HepG2 (cell line): ENCODE data around the gene SLC9A9. TPM values are rescaled to one million over a fixed set of nuclear protein-coding genes. Genes with fewer than 3 reads are reported as not detected.

ENCODE experiments used
- ATAC-seq: fragments of 200-7000 bp; cut with Tn5 transposase; 3 replicates; pipeline ENCODE4 v1.9.1; 2020; ENCODE audit warnings: mild to moderate bottlenecking, moderate library complexity
- BruUV-seq: library from RNA; stranded (reverse); fragments of 400-500 nt; replicated peaks from 2 replicates; lab custom pipeline; 2021; lab: Mats Ljungman, UMichigan
- CTCF ChIA-PET: fragments of 300-600 bp; formaldehyde crosslinking; extraction: SDS; loops from one replicate; lab custom pipeline; 2021; ENCODE audit warnings: low total read pairs, inconsistent platforms, low intra/inter-chr PET ratio; lab: Yijun Ruan, JAX
- POLR2A ChIA-PET: fragments of 350-600 bp; sonication (Branson Sonifier 250); formaldehyde crosslinking; loops from one replicate; lab custom pipeline; 2020; ENCODE audit warnings: antibody characterized with exemption, inconsistent platforms; lab: Yijun Ruan, JAX
- DNase-seq: peaks from one replicate; pipeline ENCODE4 v3.0.0-alpha.2; 2015; ENCODE audit warnings: low spot score
- FAIRE-seq: peaks from 3 replicates; lab custom pipeline; 2011; peaks lifted over from hg19 to GRCh38; lab: Jason Lieb, UNC
- H2AFZ ChIP-seq: one replicate; pipeline ENCODE4 v1.6.1; 2011; ENCODE audit warnings: low read length, inconsistent platforms
- H3K27ac ChIP-seq: fragments of 300-600 bp; 3 replicates; pipeline ENCODE4 v1.8.0; 2011; ENCODE audit warnings: mixed run types, mild to moderate bottlenecking, mixed read lengths, low read length, inconsistent platforms; ENCODE audit not compliant: insufficient read depth; ENCODE audit errors: extremely low read length
- H3K27me3 ChIP-seq, 2 experiments: fragments of 200-600 bp in 1 of 2; 2 replicates in 1 of 2; 3 replicates in 1 of 2; pipeline versions ENCODE4 v1.6.0 to v1.8.0; 2011; ENCODE audit warnings: low read length in 2 of 2, mild to moderate bottlenecking in 2 of 2, moderate library complexity in 2 of 2, inconsistent platforms in 1 of 2; ENCODE audit not compliant: insufficient read depth in 2 of 2, control insufficient read depth in 1 of 2
- H3K36me3 ChIP-seq, 2 experiments: fragments of 200-600 bp in 1 of 2; replicated peaks in 1 of 2; 2 replicates in 1 of 2; 3 replicates in 1 of 2; pipeline versions ENCODE4 v1.5.1 to v1.8.0; 2011; ENCODE audit warnings: low read length in 2 of 2, inconsistent platforms in 1 of 2; ENCODE audit not compliant: insufficient read depth in 2 of 2, control insufficient read depth in 1 of 2
- H3K4me1 ChIP-seq: 2 replicates; pipeline ENCODE4 v1.5.1; 2012; ENCODE audit warnings: low read length, inconsistent platforms; ENCODE audit not compliant: insufficient read depth
- H3K4me2 ChIP-seq: 2 replicates; pipeline ENCODE4 v1.6.0; 2011; ENCODE audit warnings: low read depth, low read length, inconsistent platforms
- H3K4me3 ChIP-seq, 3 experiments: fragments of 200-600 bp in 1 of 3; sonication (generic), shearing (Covaris generic) in 1 of 3; replicated peaks in 1 of 3; 2 replicates each; pipeline ENCODE4 v1.5.1; 2011 to 2016; ENCODE audit warnings: low read length in 3 of 3, inconsistent platforms in 2 of 3, low read depth in 2 of 3, mild to moderate bottlenecking in 2 of 3, control low read depth in 1 of 3, mixed read lengths in 1 of 3; ENCODE audit not compliant: insufficient read depth in 1 of 3
- H3K79me2 ChIP-seq: one replicate; pipeline ENCODE4 v1.6.1; 2011; ENCODE audit warnings: low read length, inconsistent platforms; ENCODE audit not compliant: insufficient read depth
- H3K9ac ChIP-seq: 2 replicates; pipeline ENCODE4 v1.6.0; 2011; ENCODE audit warnings: mild to moderate bottlenecking, low read depth, low read length, inconsistent platforms; ENCODE audit not compliant: insufficient read depth
- H3K9me3 ChIP-seq: 2 replicates; pipeline ENCODE4 v1.5.1; 2012; ENCODE audit warnings: mild to moderate bottlenecking, low read length
- H4K20me1 ChIP-seq: 2 replicates; pipeline ENCODE4 v1.6.0; 2011; ENCODE audit warnings: inconsistent platforms, mild to moderate bottlenecking, low read length, moderate library complexity; ENCODE audit not compliant: insufficient read depth
- DNMT3B ChIP-seq: conservative IDR thresholded peaks from 2 replicates; pipeline ENCODE4 v1.6.1; 2016; ENCODE audit warnings: missing biosample characterization, control low read depth
- JUNB ChIP-seq: sonication (generic); formaldehyde crosslinking; IDR thresholded peaks from 2 replicates; pipeline ENCODE4 v1.8.0; 2022; ENCODE audit warnings: missing genetic modification reagents, mild to moderate bottlenecking, borderline replicate concordance
- MIER3 ChIP-seq: IDR thresholded peaks from 2 replicates; pipeline ENCODE4 v1.6.1; 2016; ENCODE audit warnings: missing compliant biosample characterization, borderline replicate concordance
- MXD4 ChIP-seq: IDR thresholded peaks from 2 replicates; pipeline ENCODE4 v1.6.1; 2016; ENCODE audit warnings: mild to moderate bottlenecking, missing biosample characterization, missing genetic modification reagents
- PCBP1 ChIP-seq: fragments of 200-400 bp; formaldehyde crosslinking; IDR thresholded peaks from 2 replicates; pipeline ENCODE4 v1.6.1; 2017; ENCODE audit warnings: mild to moderate bottlenecking, low read depth, low read length, borderline replicate concordance
- SMC3 ChIP-seq: IDR thresholded peaks from 2 replicates; pipeline ENCODE4 v1.6.1; 2011; ENCODE audit warnings: low read length, improper control_type of control experiment
- SRSF4 ChIP-seq: fragments of 200-400 bp; formaldehyde crosslinking; IDR thresholded peaks from one replicate; pipeline ENCODE4 v1.6.1; 2018; ENCODE audit warnings: mild to moderate bottlenecking, low read depth, low read length, moderate library complexity; ENCODE audit not compliant: poor library complexity, severe bottlenecking
- ZNF264 ChIP-seq: sonication (generic); formaldehyde crosslinking; IDR thresholded peaks from 2 replicates; pipeline ENCODE4 v1.4.0; 2020; ENCODE audit warnings: missing genetic modification reagents
- ZNF484 ChIP-seq: sonication (generic); formaldehyde crosslinking; IDR thresholded peaks from 2 replicates; pipeline ENCODE4 v1.5.1; 2020; ENCODE audit warnings: mild to moderate bottlenecking, low read depth, missing genetic modification reagents, borderline replicate concordance
- WGBS: methylation state at CpG from one replicate; pipeline ENCODE4 v1.1.6; 2017; ENCODE audit warnings: low lambda C conversion rate; 5-methylcytosine and 5-hydroxymethylcytosine counted together
- in situ Hi-C: cut with HindIII; loops from 2 replicates; pipeline ENCODE4 v1.10.0; 2017; ENCODE audit warnings: low pct_unique_long_range_greater_than_20kb; ENCODE audit not compliant: extremely low pct_ligation_motif_present
- intact Hi-C: fragments of 100-400 bp; cut with micrococcal nuclease; formaldehyde crosslinking; loops from one replicate; pipeline ENCODE4 v1.10.0; 2022; ENCODE audit not compliant: unreplicated experiment
- polyA plus RNA-seq, 8 experiments: library from polyadenylated mRNA; depleted of rRNA in 3 of 8; stranded (reverse) in 7 of 8; unstranded in 1 of 8; fragments of >200 nt; fragmentation: Illumina TruSeq in 4 of 8; extraction: Trizol in 4 of 8; gene quantifications; 2 replicates each; pipeline versions ENCODE4 v1.2.1 to v1.2.3, GENCODE V29; 2011 to 2016; ENCODE audit warnings: low read depth in 4 of 8, missing spikeins in 1 of 8, mixed read lengths in 1 of 8; ENCODE audit not compliant: insufficient read depth in 1 of 8
- total RNA-seq, 5 experiments: library from RNA; depleted of rRNA; stranded (reverse); fragments of >200 nt; fragmentation: Illumina TruSeq; extraction: Trizol; gene quantifications; 2 replicates each; pipeline ENCODE4 v1.2.3, GENCODE V29; 2016; ENCODE audit warnings: low read depth in 1 of 5
- TF ChIP-seq, protein P1 (sequence below): sonication (generic); formaldehyde crosslinking; IDR thresholded peaks from 2 replicates; pipeline ENCODE4 v1.4.0; 2020; ENCODE audit warnings: missing genetic modification reagents
- TF ChIP-seq, protein P2 (sequence below): sonication (generic); formaldehyde crosslinking; IDR thresholded peaks from 2 replicates; pipeline ENCODE4 v1.5.1; 2020; ENCODE audit warnings: mild to moderate bottlenecking, missing genetic modification reagents, moderate library complexity
- TF ChIP-seq, protein P3 (sequence below): sonication (generic); formaldehyde crosslinking; IDR thresholded peaks from 2 replicates; pipeline ENCODE4 v1.4.0; 2020; ENCODE audit warnings: missing genetic modification reagents

The SLC9A9 gene
- total and polyA plus RNA-seq, 2 of the 13 experiments (the other 11 are each of a cell fraction or from before 2014, with no cell fraction given) = not detected

DNA sequence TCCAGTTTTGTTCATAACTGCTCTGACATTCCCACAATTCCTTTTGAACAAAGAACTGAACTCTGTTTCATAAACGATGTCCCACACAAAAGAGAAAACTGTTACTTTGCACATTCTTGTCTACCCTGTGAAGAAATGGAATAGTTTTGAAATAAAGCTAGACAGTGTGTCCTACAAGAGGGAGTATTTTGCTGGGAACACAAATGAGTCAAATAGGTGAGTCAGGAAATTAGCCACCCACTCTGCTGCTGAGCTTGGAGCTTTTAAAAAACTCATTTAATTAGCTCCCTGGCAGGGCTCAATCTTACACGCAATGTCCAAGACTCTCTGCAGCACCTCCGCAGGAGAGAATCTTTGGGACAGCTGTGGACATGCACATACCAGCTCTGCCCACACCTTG is 193.4 kb downstream of the SLC9A9 start:
- no TSS peak for BruUV-seq
- no peak overlapping the region for H3K9ac ChIP-seq
- intact Hi-C loops = no loop called here
- no peak for FAIRE-seq
- no peaks in the 10 kb centered on the region for H3K9me3 ChIP-seq
- H2AFZ ChIP-seq = no peak overlapping the region
- H3K4me3 ChIP-seq = no peak overlapping the region
- no peak overlapping the region for H3K4me2 ChIP-seq
- TF ChIP-seq, protein P1, sequence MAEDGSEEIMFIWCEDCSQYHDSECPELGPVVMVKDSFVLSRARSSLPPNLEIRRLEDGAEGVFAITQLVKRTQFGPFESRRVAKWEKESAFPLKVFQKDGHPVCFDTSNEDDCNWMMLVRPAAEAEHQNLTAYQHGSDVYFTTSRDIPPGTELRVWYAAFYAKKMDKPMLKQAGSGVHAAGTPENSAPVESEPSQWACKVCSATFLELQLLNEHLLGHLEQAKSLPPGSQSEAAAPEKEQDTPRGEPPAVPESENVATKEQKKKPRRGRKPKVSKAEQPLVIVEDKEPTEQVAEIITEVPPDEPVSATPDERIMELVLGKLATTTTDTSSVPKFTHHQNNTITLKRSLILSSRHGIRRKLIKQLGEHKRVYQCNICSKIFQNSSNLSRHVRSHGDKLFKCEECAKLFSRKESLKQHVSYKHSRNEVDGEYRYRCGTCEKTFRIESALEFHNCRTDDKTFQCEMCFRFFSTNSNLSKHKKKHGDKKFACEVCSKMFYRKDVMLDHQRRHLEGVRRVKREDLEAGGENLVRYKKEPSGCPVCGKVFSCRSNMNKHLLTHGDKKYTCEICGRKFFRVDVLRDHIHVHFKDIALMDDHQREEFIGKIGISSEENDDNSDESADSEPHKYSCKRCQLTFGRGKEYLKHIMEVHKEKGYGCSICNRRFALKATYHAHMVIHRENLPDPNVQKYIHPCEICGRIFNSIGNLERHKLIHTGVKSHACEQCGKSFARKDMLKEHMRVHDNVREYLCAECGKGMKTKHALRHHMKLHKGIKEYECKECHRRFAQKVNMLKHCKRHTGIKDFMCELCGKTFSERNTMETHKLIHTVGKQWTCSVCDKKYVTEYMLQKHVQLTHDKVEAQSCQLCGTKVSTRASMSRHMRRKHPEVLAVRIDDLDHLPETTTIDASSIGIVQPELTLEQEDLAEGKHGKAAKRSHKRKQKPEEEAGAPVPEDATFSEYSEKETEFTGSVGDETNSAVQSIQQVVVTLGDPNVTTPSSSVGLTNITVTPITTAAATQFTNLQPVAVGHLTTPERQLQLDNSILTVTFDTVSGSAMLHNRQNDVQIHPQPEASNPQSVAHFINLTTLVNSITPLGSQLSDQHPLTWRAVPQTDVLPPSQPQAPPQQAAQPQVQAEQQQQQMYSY (CRISPR knock-in tag) = no peak
- TF ChIP-seq DNMT3B (CRISPR knock-in tag) (no peak), PCBP1 (no peak), ZNF264 (CRISPR knock-in tag) (no peak), MIER3 (no peak), SRSF4 (no peak), ZNF484 (CRISPR knock-in tag) (no peak), SMC3 (no peak), JUNB (no peak), MXD4 (CRISPR knock-in tag) (no peak)
- TF ChIP-seq, protein P2, sequence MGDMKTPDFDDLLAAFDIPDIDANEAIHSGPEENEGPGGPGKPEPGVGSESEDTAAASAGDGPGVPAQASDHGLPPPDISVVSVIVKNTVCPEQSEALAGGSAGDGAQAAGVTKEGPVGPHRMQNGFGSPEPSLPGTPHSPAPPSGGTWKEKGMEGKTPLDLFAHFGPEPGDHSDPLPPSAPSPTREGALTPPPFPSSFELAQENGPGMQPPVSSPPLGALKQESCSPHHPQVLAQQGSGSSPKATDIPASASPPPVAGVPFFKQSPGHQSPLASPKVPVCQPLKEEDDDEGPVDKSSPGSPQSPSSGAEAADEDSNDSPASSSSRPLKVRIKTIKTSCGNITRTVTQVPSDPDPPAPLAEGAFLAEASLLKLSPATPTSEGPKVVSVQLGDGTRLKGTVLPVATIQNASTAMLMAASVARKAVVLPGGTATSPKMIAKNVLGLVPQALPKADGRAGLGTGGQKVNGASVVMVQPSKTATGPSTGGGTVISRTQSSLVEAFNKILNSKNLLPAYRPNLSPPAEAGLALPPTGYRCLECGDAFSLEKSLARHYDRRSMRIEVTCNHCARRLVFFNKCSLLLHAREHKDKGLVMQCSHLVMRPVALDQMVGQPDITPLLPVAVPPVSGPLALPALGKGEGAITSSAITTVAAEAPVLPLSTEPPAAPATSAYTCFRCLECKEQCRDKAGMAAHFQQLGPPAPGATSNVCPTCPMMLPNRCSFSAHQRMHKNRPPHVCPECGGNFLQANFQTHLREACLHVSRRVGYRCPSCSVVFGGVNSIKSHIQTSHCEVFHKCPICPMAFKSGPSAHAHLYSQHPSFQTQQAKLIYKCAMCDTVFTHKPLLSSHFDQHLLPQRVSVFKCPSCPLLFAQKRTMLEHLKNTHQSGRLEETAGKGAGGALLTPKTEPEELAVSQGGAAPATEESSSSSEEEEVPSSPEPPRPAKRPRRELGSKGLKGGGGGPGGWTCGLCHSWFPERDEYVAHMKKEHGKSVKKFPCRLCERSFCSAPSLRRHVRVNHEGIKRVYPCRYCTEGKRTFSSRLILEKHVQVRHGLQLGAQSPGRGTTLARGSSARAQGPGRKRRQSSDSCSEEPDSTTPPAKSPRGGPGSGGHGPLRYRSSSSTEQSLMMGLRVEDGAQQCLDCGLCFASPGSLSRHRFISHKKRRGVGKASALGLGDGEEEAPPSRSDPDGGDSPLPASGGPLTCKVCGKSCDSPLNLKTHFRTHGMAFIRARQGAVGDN (CRISPR knock-in tag) = no peak
- TF ChIP-seq, protein P3, sequence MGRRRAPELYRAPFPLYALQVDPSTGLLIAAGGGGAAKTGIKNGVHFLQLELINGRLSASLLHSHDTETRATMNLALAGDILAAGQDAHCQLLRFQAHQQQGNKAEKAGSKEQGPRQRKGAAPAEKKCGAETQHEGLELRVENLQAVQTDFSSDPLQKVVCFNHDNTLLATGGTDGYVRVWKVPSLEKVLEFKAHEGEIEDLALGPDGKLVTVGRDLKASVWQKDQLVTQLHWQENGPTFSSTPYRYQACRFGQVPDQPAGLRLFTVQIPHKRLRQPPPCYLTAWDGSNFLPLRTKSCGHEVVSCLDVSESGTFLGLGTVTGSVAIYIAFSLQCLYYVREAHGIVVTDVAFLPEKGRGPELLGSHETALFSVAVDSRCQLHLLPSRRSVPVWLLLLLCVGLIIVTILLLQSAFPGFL (CRISPR knock-in tag) = no peak
- TF ChIP-seq, all 625 proteins: peak for 0
- Histone ChIP-seq H3K79me2 (no peaks in the 10 kb centered on the region), H3K4me1 (no peaks in the 10 kb centered on the region), H3K27ac (no peak overlapping the region), H4K20me1 (no peaks in the 10 kb centered on the region), H3K36me3 (no peaks in the 10 kb centered on the region), H3K27me3 (no peaks in the 10 kb centered on the region)
- DNase-seq (no peak), ATAC-seq (no peak)
- in situ Hi-C loops = no loop called here
- ChIA-PET CTCF (no interaction called here), POLR2A (no interaction called here)
- WGBS = 0% methylated on average over 1 of the region's 3 CpGs
